GM18526 (cell line): ENCODE data around the gene CFAP70.

Experiments
- POLR2A ChIP-seq: IDR thresholded peaks from 3 replicates; pipeline ENCODE4 v1.6.1; 2011; ENCODE audit not compliant: insufficient read length; ENCODE audit errors: extremely low read depth

The CFAP70 gene

GRCh38 chr10:73357821-73358220 is 843 bp downstream of the CFAP70 start:
- TF ChIP-seq POLR2A, result no peak

- no peak for TF ChIP-seq POLR2A
Measured at GRCh38 chr10:73357166-73357565, 1.5 kb downstream of the CFAP70 start.

DNA sequence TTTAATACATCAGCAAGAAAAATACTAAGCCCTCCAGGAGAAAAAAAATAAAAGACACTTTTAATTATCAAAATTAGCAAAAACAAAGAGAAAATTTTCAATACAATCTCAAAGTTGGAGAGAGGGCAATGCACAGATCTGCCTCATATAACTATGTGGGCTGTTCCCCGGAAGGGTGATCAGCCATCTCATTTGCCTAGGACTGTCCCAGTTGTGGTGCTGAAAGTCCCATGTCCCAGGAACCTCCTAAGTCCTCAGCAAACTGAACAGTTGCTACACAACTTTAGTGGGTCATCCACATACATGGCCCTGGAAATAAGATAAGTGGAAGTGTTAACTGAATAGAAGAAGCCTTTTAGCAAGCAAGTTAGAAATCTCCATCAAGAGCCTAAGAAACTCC is 14.4 kb downstream of the CFAP70 start:
- TF ChIP-seq POLR2A, result no peak

- no peak for TF ChIP-seq POLR2A
Measured at GRCh38 chr10:73340121-73340520, 18.5 kb downstream of the CFAP70 start.

- TF ChIP-seq POLR2A, result no peak
Measured at GRCh38 chr10:73339436-73339835, 19.2 kb downstream of the CFAP70 start.

DNA sequence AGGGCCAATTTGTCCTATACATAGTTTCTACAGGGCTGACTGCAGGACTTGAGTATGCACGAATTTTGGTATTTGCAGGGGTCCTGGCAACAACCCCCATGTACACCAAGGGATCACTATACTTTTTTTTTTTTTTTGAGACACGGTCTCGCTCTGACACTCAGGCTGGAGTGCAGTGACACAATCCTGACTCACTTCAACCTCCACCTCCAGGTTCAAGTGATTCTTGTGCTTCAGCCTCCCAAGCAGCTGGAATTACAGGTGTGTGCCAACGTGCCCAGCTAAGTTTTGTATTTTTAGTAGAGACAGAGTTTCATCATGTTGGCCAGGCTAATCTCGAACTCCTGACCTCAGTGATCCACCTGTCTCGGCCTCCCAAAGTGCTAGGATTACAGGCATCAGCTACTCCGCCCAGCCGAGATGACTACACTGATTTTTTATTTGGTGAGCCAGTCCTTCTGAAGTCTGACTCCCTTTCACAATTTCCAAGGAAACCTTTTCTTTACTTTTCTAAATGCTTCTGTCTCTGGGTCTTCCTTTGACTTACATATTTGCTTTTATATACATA is 19.8 kb downstream of the CFAP70 start:
- no peak for TF ChIP-seq POLR2A

- TF ChIP-seq POLR2A, result no peak
Measured at GRCh38 chr10:73333202-73333601, 25.5 kb downstream of the CFAP70 start.

DNA sequence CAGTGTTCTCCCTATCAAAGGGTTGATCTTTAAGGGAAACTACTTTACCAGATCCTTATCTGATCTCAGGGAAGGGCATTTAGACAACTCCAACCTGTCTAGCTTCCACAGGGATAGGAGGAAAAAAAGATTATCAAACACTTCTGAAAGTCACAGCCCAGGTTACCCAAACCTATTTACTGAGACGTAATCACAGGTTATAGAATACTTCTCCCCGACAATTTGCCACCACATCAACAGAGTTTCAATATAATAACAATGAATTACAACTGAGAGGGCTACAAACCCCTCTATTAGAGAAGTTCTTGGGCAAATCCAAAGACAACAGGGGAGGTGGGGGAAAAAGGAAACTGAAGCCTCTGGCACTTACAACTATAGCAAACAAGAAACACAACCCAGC is 26.3 kb downstream of the CFAP70 start:
- TF ChIP-seq POLR2A, result no peak

- no peak for TF ChIP-seq POLR2A
Measured at GRCh38 chr10:73310475-73310874, 48.2 kb downstream of the CFAP70 start.

- no peak for TF ChIP-seq POLR2A
Measured at GRCh38 chr10:73307203-73307800, 51.4 kb downstream of the CFAP70 start.

DNA sequence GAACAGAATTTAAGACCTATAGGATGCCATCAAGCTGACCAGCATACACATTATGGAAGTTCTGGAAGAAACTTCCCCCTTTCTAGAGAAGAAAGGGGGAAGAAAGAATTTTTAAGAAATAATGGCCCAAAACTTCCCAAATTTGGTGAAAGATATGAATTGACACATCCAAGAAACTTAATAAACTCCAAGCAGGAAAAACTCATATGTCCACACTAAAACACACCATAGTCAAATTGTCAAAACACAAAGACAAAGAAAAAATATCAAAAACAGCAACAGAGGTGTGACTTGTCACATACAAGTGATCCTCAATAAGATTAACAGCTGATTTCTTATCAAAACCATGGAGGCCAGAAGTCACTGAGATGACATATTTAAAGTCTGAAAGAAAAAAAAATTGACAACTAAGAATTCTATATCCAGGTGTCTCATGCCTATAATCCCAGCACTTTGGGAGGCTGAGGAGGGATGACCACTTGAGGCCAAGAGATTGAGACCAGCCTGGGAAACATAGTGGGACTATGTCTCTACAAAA is 52.4 kb downstream of the CFAP70 start:
- no peak for TF ChIP-seq POLR2A

- no peak for TF ChIP-seq POLR2A
Measured at GRCh38 chr10:73296946-73297345, 61.7 kb downstream of the CFAP70 start.

DNA sequence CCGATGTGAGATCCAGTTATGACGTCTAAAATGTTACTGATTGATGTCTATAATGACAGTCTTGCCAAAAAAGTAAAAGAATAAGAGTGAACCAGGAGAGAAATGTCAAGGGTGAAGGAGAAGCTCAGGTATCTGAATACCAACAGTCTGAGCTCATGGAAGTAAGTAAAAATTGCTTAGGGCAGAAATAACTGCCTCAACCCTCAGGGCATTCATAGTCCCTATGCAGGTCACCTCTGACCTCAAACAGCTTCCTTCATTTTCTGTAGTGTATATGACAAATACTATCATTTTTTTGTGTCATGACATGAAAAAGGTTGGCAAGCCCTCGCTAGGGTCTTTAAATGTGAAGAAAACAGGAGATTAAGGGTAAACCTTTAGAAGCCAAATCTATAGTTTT is 65.2 kb downstream of the CFAP70 start:
- no peak for TF ChIP-seq POLR2A

DNA sequence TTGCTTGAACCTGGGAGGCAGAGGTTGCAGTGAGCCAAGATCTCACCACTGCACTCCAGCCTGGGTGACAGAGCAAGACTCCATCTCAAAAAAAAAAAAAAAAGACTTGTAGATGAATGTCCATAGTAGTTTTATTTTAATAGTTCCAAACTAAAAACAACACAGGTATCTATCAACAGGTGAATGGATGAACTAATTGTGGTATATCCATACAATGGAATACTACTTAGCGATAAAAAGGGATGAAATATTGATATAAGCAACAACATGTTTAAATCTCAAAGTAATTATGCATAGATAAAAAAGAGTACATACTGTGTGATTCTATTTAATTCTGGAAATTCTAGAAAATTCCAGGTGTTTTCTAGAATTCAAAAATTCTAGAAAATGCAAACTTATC is 68.7 kb downstream of the CFAP70 start:
- no peak for TF ChIP-seq POLR2A

GRCh38 chr10:73287441-73287840 is 71.2 kb downstream of the CFAP70 start:
- TF ChIP-seq POLR2A, result no peak

DNA sequence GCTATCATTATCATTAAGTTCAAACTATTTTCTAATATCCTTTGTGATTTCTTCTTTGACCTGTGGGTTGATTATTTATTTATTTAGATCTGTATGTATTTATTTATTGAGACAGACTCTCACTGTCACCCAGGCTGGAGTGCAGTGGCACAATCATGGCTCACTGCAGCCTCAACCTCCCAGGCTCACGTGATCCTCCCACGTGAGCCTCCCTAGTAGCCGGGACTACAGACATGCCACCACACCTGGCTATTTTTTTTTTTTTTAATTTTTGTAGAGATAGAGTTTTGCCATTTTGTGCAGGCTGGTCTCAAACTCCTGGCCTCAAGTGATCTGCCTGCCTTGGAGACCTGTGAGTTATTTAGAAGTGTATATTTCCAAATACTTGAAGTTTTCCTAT is 77.6 kb downstream of the CFAP70 start:
- no peak for TF ChIP-seq POLR2A

- no peak for TF ChIP-seq POLR2A
Measured at GRCh38 chr10:73264423-73264822, 94.2 kb downstream of the CFAP70 start.
